Adrenal gland (tissue), 12 donors: Measurements from ENCODE around the gene PMPCA. TPM values are rescaled to one million over a fixed set of nuclear protein-coding genes. Genes with fewer than 3 reads are reported as not detected.
A peak's percentile ranks its signal among the peaks of the same experiment; 100 is the strongest.

Experiments
- DNase-seq, 7 donors: peaks; one replicate each; pipeline ENCODE4 v3.0.0-alpha.2; 2019 to 2020
- H3K27ac ChIP-seq, 5 donors: fragments of 200-600 bp; sonication (generic) in 4 of 5; 1 replicate in 3 of 5; 2 replicates in 2 of 5; pipeline versions ENCODE4 v1.5.1 to v1.8.0; 2016 to 2020; ENCODE audit warnings: mild to moderate bottlenecking in 1 of 5
- H3K27me3 ChIP-seq: fragments of 200-600 bp; 2 replicates; pipeline ENCODE4 v1.8.0; 2021
- H3K36me3 ChIP-seq, 2 donors: fragments of 200-600 bp; replicated peaks in 1 of 2; 1 replicate in 1 of 2; 2 replicates in 1 of 2; pipeline versions ENCODE4 v1.5.1 to v1.8.0; 2018 to 2022
- H3K4me1 ChIP-seq, 2 donors: fragments of 200-600 bp; replicated peaks in 1 of 2; 1 replicate in 1 of 2; 2 replicates in 1 of 2; pipeline versions ENCODE4 v1.5.1 to v1.8.0; 2018 to 2021
- H3K4me3 ChIP-seq, 4 donors: fragments of 200-600 bp; sonication (generic) in 3 of 4; one replicate each; pipeline ENCODE4 v1.5.1; 2016 to 2018
- H3K9me3 ChIP-seq, 3 donors: fragments of 200-600 bp; sonication (generic) in 1 of 3; replicated peaks in 1 of 3; 1 replicate in 2 of 3; 2 replicates in 1 of 3; pipeline versions ENCODE4 v1.5.1 to v1.8.0; 2016 to 2021
- CTCF ChIP-seq, 6 experiments: fragments of 450-650 bp in 4 of 6; fragments of 200-600 bp in 2 of 6; sonication (generic) in 1 of 6; IDR thresholded peaks; 1 replicate in 5 of 6; 2 replicates in 1 of 6; pipeline versions ENCODE4 v1.5.1 to v1.8.0; 2016 to 2021; ENCODE audit warnings: antibody characterized with exemption in 6 of 6, mild to moderate bottlenecking in 2 of 6, moderate library complexity in 1 of 6
- POLR2A ChIP-seq, 2 donors: fragments of 450-650 bp; IDR thresholded peaks; one replicate each; pipeline ENCODE4 v1.6.1; 2017; ENCODE audit warnings: antibody characterized with exemption in 2 of 2, mild to moderate bottlenecking in 2 of 2, moderate library complexity in 1 of 2
- WGBS, 4 donors: extraction: QIAGEN DNeasy Blood & Tissue Kit in 2 of 4; methylation state at CpG; one replicate each; pipeline versions ENCODE4 v1.1.5 to v1.1.7; 2013 to 2017; 5-methylcytosine and 5-hydroxymethylcytosine counted together
- intact Hi-C, 2 donors: fragments of 100-400 bp; cut with DNase I; formaldehyde crosslinking; loops; one replicate each; pipeline versions ENCODE4 v1.14.1 to v1.15.0; 2022 to 2023
- polyA plus RNA-seq, 3 donors: library from polyadenylated mRNA; stranded (reverse); fragments of 200-250 nt in 2 of 3; fragments of 350-450 nt in 1 of 3; fragmentation: Illumina TruSeq in 1 of 3; extraction: RNeasy Lipid Tissue Mini Kit (QIAGEN cat#74804) in 1 of 3; gene quantifications; one replicate each; pipeline ENCODE4 v1.2.3, GENCODE V29; 2013 to 2014
- total RNA-seq, 9 donors: library from RNA; depleted of rRNA in 4 of 9; stranded (reverse); fragments of >200 nt in 4 of 9; fragments of 120-200 nt in 1 of 9; fragmentation: NEBNext Ultra II Directional in 1 of 9; extraction: Animal tissue kit (Norgen Biotek cat#: 25700) in 1 of 9; gene quantifications; one replicate each; pipeline versions ENCODE4 v1.1.0 to v1.2.4, GENCODE V29; 2013 to 2023
- donor health status: healthy with polysubstance abuse.
- donor health status: Bipolar disorder and iron deficiency.
- donor health status: DM: yes; HTN: yes; CAD: no.
- donor health status: DM: no; HTN: no; CAD: no.
- donor health status: DM: no; HTN: no; CAD: no.
- donor health status: DM: yes; HTN: yes; CAD: no.

The PMPCA gene
- total and polyA plus RNA-seq, 12 donors: 43.4 to 138 (median 81.6) TPM

- 92 to 97% (median 93%) methylated on average over 5 to 36 of the region's 36 CpGs for WGBS, 4 donors
- Histone ChIP-seq H3K36me3 (peaks cover 0 to 28% of the 10 kb centered on the region in 2 donors), H3K27ac (no peak overlapping the region), H3K4me1 (peaks cover 0 to 7% of the 10 kb centered on the region in 2 donors), H3K4me3 (no peak overlapping the region), H3K9me3 (no peaks in the 10 kb centered on the region), H3K27me3 (no peaks in the 10 kb centered on the region)
- intact Hi-C loops: loop anchor here in 1 of 2 donors (2.0 kb wide), 1 partner anchor 27 kb away; no protein-coding TSS in a partner anchor
- TF ChIP-seq CTCF (IDR thresholded peaks at IDR 0.05): no peak
- no peak for TF ChIP-seq POLR2A (IDR thresholded peaks at IDR 0.05)
- DNase-seq: no peak
Observed at GRCh38 chr9:136431782-136432350, 21.4 kb downstream of the PMPCA start.

GRCh38 chr9:136432591-136432990 lies 22.1 kb downstream of the PMPCA start:
- Histone ChIP-seq H3K27ac (no peak overlapping the region), H3K9me3 (no peaks in the 10 kb centered on the region), H3K27me3 (no peaks in the 10 kb centered on the region), H3K4me1 (peaks cover under 1 to 14% of the 10 kb centered on the region in 2 donors), H3K36me3 (peaks cover 0 to 28% of the 10 kb centered on the region in 2 donors), H3K4me3 (no peak overlapping the region)
- no peak for TF ChIP-seq POLR2A (IDR thresholded peaks at IDR 0.05)
- no peak for TF ChIP-seq CTCF (IDR thresholded peaks at IDR 0.05)
- no peak for DNase-seq
- WGBS, 4 donors: 88 to 95% (median 92%) methylated on average over 15 to 26 of the region's 26 CpGs
- intact Hi-C loops: no loop called here

- intact Hi-C loops: no loop called here
- Histone ChIP-seq H3K4me3 (no peak overlapping the region), H3K36me3 (peaks cover 0 to 28% of the 10 kb centered on the region in 2 donors), H3K27me3 (no peaks in the 10 kb centered on the region), H3K27ac (no peak overlapping the region), H3K9me3 (no peaks in the 10 kb centered on the region), H3K4me1 (peaks cover 6 to 20% of the 10 kb centered on the region in 2 donors)
- TF ChIP-seq CTCF (IDR thresholded peaks at IDR 0.05): no peak
- no peak for TF ChIP-seq POLR2A (IDR thresholded peaks at IDR 0.05)
- DNase-seq: no peak
- WGBS, 4 donors: 91 to 95% (median 93%) methylated on average over 14 to 36 of the region's 36 CpGs
Observed at GRCh38 chr9:136433043-136433715, 22.7 kb downstream of the PMPCA start.

- H3K27me3 ChIP-seq: no peaks in the 10 kb centered on the region
- no peaks in the 10 kb centered on the region for H3K9me3 ChIP-seq
- no peak for TF ChIP-seq CTCF (IDR thresholded peaks at IDR 0.05)
- no peak for TF ChIP-seq POLR2A (IDR thresholded peaks at IDR 0.05)
- H3K4me1 ChIP-seq: peaks cover 13 to 27% of the 10 kb centered on the region in 2 donors
- intact Hi-C loops: no loop called here
- H3K4me3 ChIP-seq: no peak overlapping the region
- DNase-seq: peak in 1 of 7 donors; percentile 16
- 92 to 96% (median 93%) methylated on average over 14 to 37 of the region's 37 CpGs for WGBS, 4 donors
- H3K36me3 ChIP-seq: peaks cover 0 to 28% of the 10 kb centered on the region in 2 donors
- H3K27ac ChIP-seq: no peak overlapping the region
Observed at GRCh38 chr9:136433849-136434579, 23.6 kb downstream of the PMPCA start.
